Measurements from ENCODE around the gene CELF3. TPM values are rescaled to one million over a fixed set of nuclear protein-coding genes. Genes with fewer than 3 reads are reported as not detected.
"Not testable (repeated sequence)": the region's sequence is repeated elsewhere in the genome, so short reads cannot be mapped to it uniquely, and the experiment has no call there.

CELF3 gene
- polyA plus RNA-seq, 1 experiment = not detected

DNA sequence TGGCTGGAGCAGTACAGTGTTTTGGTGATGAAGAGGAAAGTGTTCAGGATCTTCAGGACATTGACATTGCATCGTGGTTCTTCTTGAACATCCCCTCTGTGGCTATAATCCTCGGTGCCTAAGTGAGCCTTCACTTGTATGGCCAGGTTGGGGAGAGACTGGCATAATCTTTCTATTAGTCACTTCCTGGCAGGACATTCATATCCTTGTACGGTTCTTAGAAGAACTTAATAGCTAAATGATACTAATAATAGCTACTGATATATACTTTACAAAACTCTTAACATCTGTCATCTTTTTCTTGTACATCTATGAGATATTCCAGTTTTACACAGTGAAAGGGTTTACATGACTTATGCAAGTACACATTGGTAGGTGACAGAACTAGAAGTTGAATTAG, 35.8 kb downstream of the CELF3 start:
- peak overlapping the region; percentile 76 for H3K27ac ChIP-seq (ENCODE audit: low read depth, low read length)
- H3K9me3 ChIP-seq (ENCODE audit: control insufficient read depth, insufficient read depth, low read length) = no peaks in the 10 kb centered on the region
- ChIA-PET CTCF (interaction anchor here (0.6 to 2.2 kb wide), 3 partner anchors 13 to 17 kb away, joined by 3 to 9 read pairs (median 5); no protein-coding TSS in a partner anchor), POLR2A (interaction anchor here (0.5 to 1.2 kb wide), 4 partner anchors 45 to 144 kb away, joined by 3 to 5 read pairs (median 4); no protein-coding TSS in a partner anchor)
- no peak overlapping the region for H3K4me3 ChIP-seq (ENCODE audit: low read depth, low read length)
- H3K27me3 ChIP-seq (ENCODE audit: control insufficient read depth, insufficient read depth, low read length) = no peaks in the 10 kb centered on the region
- TF ChIP-seq CTCF (IDR thresholded peaks at IDR 0.05; ENCODE audit: low read depth, low read length) = no peak
- peak; percentile 66 for DNase-seq (ENCODE audit: low read depth, low spot score)

DNA sequence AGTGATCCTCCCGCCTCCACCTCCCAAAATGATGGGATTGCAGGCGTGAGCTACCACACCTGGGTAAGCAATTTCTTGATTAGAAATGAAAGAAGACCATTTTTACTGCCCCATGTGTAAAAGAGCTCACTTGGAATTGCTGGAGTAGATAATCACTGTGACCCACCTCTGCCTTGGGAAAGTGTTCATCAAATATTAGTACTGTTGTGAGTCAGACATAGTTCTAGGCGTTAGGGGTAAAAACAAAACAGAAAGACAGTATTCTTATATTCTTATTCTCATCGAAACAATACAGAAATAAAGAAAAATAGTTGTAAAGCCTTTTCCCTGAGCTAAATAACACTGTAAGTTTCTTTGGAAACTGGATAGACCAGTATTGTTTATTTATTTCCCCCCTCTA, 36.2 kb downstream of the CELF3 start:
- ChIA-PET POLR2A (interaction anchor here (0.6 to 1.2 kb wide), 3 partner anchors 60 to 143 kb away, joined by 3 to 5 read pairs (median 3); no protein-coding TSS in a partner anchor), CTCF (interaction anchor here (0.6 to 2.2 kb wide), 3 partner anchors 13 to 16 kb away, joined by 3 to 9 read pairs (median 5); no protein-coding TSS in a partner anchor)
- no peak for TF ChIP-seq CTCF (IDR thresholded peaks at IDR 0.05; ENCODE audit: low read depth, low read length)
- Histone ChIP-seq H3K27ac (ENCODE audit: low read depth, low read length) (peak overlapping the region; percentile 76), H3K27me3 (ENCODE audit: control insufficient read depth, insufficient read depth, low read length) (no peaks in the 10 kb centered on the region), H3K9me3 (ENCODE audit: control insufficient read depth, insufficient read depth, low read length) (no peaks in the 10 kb centered on the region), H3K4me3 (ENCODE audit: low read depth, low read length) (no peak overlapping the region)
- no peak for DNase-seq (ENCODE audit: low read depth, low spot score)

DNA sequence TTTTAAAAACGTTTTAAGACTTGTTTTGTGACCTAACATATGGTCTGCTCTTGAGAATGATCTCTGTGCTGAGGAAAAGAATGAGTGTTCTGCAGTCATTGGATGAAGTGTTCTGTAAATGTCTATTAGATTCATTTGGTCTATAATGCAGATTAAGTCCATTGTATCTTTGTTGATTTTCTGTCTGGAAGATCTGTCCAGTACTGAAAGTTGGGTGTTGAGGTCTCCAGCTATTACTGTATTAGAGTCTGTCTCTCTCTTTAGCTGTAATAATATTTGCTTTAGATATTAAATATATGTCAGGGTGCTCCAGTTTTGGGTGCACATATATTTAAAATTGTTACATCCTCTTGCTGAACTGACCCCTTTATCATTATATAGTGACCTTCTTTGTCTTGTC, 43.2 kb downstream of the CELF3 start:
- TF ChIP-seq CTCF (IDR thresholded peaks at IDR 0.05; ENCODE audit: low read depth, low read length) = no peak
- no peak overlapping the region for H3K4me3 ChIP-seq (ENCODE audit: low read depth, low read length)
- H3K9me3 ChIP-seq (ENCODE audit: control insufficient read depth, insufficient read depth, low read length) = peaks cover 3% of the 10 kb centered on the region; the same call in 1 of the 2 replicates
- no peaks in the 10 kb centered on the region for H3K27me3 ChIP-seq (ENCODE audit: control insufficient read depth, insufficient read depth, low read length)
- no peak overlapping the region for H3K27ac ChIP-seq (ENCODE audit: low read depth, low read length)
- ChIA-PET CTCF (no interaction called here), POLR2A (no interaction called here)
- no peak for DNase-seq (ENCODE audit: low read depth, low spot score)

- H3K4me3 ChIP-seq (ENCODE audit: low read depth, low read length); H3K27me3 ChIP-seq (ENCODE audit: control insufficient read depth, insufficient read depth, low read length); POLR2A ChIA-PET; H3K9me3 ChIP-seq (ENCODE audit: control insufficient read depth, insufficient read depth, low read length); H3K27ac ChIP-seq (ENCODE audit: low read depth, low read length); CTCF ChIA-PET; DNase-seq (ENCODE audit: low read depth, low spot score): not testable (repeated sequence)
Measured at GRCh38 chr1:151670036-151670675, 46.4 kb downstream of the CELF3 start.

- CTCF ChIA-PET = interaction anchor here (1.6 to 2.0 kb wide), 2 partner anchors 67 to 74 kb away, joined by 4 to 5 read pairs; no protein-coding TSS in a partner anchor
- POLR2A ChIA-PET = interaction anchor here (0.5 kb wide), 1 partner anchor 48 kb away, joined by 3 read pairs; no protein-coding TSS in a partner anchor
- Histone ChIP-seq H3K4me3 (ENCODE audit: low read depth, low read length) (no peak overlapping the region), H3K27ac (ENCODE audit: low read depth, low read length) (no peak overlapping the region), H3K27me3 (ENCODE audit: control insufficient read depth, insufficient read depth, low read length) (no peaks in the 10 kb centered on the region), H3K9me3 (ENCODE audit: control insufficient read depth, insufficient read depth, low read length) (peaks cover 3% of the 10 kb centered on the region; the same call in 1 of the 2 replicates)
- no peak for DNase-seq (ENCODE audit: low read depth, low spot score)
- no peak for TF ChIP-seq CTCF (IDR thresholded peaks at IDR 0.05; ENCODE audit: low read depth, low read length)
Measured at GRCh38 chr1:151668090-151668489, 48.5 kb downstream of the CELF3 start.
